Karpas-422 (cell line): ENCODE results near the gene TAF4B. TPM values are rescaled to one million over a fixed set of nuclear protein-coding genes. Genes with fewer than 3 reads are reported as not detected.
"Not testable (repeated sequence)": the region's sequence is repeated elsewhere in the genome, so short reads cannot be mapped to it uniquely, and the experiment has no call there.

Source experiments
- DNase-seq: peaks from one replicate; pipeline ENCODE4 v3.0.0-alpha.2; 2015
- H2AFZ ChIP-seq: fragments of 200-600 bp; sonication (generic); 2 replicates; pipeline ENCODE4 v1.6.1; 2014; ENCODE audit warnings: antibody characterized with exemption, low read length, mixed read lengths
- H3K27ac ChIP-seq: fragments of 200-600 bp; sonication (generic); 2 replicates; pipeline ENCODE4 v1.5.1; 2014; ENCODE audit warnings: mild to moderate bottlenecking, low read length, moderate library complexity
- H3K27me3 ChIP-seq: fragments of 200-600 bp; sonication (generic); 2 replicates; pipeline ENCODE4 v1.6.1; 2014; ENCODE audit warnings: low read length, mixed read lengths
- H3K36me3 ChIP-seq: fragments of 200-600 bp; sonication (generic); 2 replicates; pipeline ENCODE4 v1.6.1; 2014; ENCODE audit warnings: low read length, mixed read lengths; ENCODE audit not compliant: insufficient read depth
- H3K4me1 ChIP-seq: fragments of 200-600 bp; sonication (generic); 2 replicates; pipeline ENCODE4 v1.6.1; 2014; ENCODE audit warnings: mild to moderate bottlenecking, low read length, mixed read lengths
- H3K4me2 ChIP-seq: fragments of 200-600 bp; sonication (generic); 2 replicates; pipeline ENCODE4 v1.6.1; 2014; ENCODE audit warnings: low read length, low read depth, mild to moderate bottlenecking; ENCODE audit not compliant: poor library complexity, severe bottlenecking
- H3K4me3 ChIP-seq: fragments of 200-600 bp; sonication (generic); 2 replicates; pipeline ENCODE4 v1.5.1; 2014; ENCODE audit warnings: mild to moderate bottlenecking, antibody characterized with exemption, low read length, mixed read lengths
- H3K79me2 ChIP-seq: fragments of 200-600 bp; sonication (generic); 2 replicates; pipeline ENCODE4 v1.6.1; 2014; ENCODE audit warnings: mild to moderate bottlenecking, low read length, mixed read lengths
- H3K9ac ChIP-seq: fragments of 200-600 bp; sonication (generic); 2 replicates; pipeline ENCODE4 v1.6.0; 2014; ENCODE audit warnings: low read length
- H3K9me2 ChIP-seq: fragments of 200-600 bp; sonication (generic), shearing (Covaris generic); replicated peaks from 2 replicates; pipeline ENCODE4 v1.6.0; 2014; ENCODE audit warnings: mild to moderate bottlenecking, low read length, moderate library complexity; ENCODE audit not compliant: insufficient read depth
- H3K9me3 ChIP-seq: fragments of 300-700, 200-600 bp; sonication (generic); 2 replicates; pipeline ENCODE4 v1.6.1; 2014; ENCODE audit warnings: low read length, mixed read lengths
- H4K20me1 ChIP-seq: fragments of 200-600 bp; sonication (generic); 2 replicates; pipeline ENCODE4 v1.6.1; 2014; ENCODE audit warnings: mild to moderate bottlenecking, antibody characterized with exemption, low read length, low read depth; ENCODE audit not compliant: insufficient read depth
- total RNA-seq: library from RNA; depleted of rRNA; stranded (reverse); fragments of >200 nt; shearing (Covaris generic); gene quantifications from 2 replicates; pipeline ENCODE4 v1.2.3, GENCODE V29; 2014; ENCODE audit warnings: low replicate concordance

The TAF4B gene
- total RNA-seq, 1 experiment from 2014 or later, result 71.1 TPM

DNA sequence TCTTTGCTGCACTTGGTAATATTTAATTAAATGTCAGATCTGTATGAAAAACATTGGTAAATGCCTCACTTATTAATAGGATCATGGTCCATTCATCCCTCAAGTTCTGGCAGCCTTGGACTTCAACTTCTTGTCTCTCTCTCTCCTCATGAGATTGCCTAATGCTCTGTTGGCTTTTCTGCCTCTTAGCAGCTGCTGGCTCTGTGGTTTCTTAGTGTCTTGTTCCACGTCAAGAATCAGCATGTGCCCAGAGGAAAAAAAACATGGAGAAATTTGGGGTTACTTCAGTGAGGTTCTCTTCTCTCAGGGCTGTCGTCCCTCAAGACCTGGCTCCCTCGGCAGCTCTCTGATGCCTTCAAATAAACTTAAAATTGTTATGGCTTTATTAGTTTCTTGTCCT is 75.4 kb downstream of the TAF4B start:
- Histone ChIP-seq H3K79me2 (peaks cover 52% of the 10 kb centered on the region), H3K27ac (peak overlapping the region; percentile 97), H3K4me1 (peaks cover 57% of the 10 kb centered on the region), H3K9ac (no peak overlapping the region), H3K4me3 (no peak overlapping the region), H3K36me3 (peaks cover 15% of the 10 kb centered on the region; the same call in 1 of the 2 replicates), H2AFZ (no peak overlapping the region), H3K9me2 (no peaks in the 10 kb centered on the region), H3K4me2 (no peak overlapping the region), H4K20me1 (no peaks in the 10 kb centered on the region), H3K27me3 (no peaks in the 10 kb centered on the region), H3K9me3 (no peaks in the 10 kb centered on the region)
- DNase-seq, result no peak

DNA sequence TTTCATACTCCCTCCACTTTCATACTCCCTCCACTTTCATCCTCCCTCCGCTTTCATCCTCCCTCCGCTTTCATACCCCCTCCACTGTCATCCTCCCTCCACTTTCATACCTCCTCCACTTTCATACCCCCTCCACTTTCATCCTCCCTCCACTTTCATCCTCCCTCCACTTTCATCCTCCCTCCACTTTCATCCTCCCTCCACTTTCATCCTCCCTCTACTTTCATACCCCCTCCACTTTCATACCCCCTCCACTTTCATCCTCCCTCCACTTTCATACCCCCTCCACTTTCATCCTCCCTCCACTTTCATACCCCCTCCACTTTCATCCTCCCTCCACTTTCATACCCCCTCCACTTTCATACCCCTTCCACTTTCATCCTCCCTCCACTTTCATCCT is 77.0 kb downstream of the TAF4B start:
- peaks cover 60% of the 10 kb centered on the region for H3K79me2 ChIP-seq
- H3K36me3 ChIP-seq, result peaks cover 20% of the 10 kb centered on the region; the same call in 1 of the 2 replicates
- H3K4me1 ChIP-seq, result peaks cover 43% of the 10 kb centered on the region
- not testable (repeated sequence) for H3K4me3 ChIP-seq, H3K27me3 ChIP-seq, DNase-seq, H3K9ac ChIP-seq, H3K9me3 ChIP-seq, H3K4me2 ChIP-seq, H2AFZ ChIP-seq, H4K20me1 ChIP-seq, H3K9me2 ChIP-seq
- H3K27ac ChIP-seq, result 0 out of 2 replicates have a peak overlapping the region, but pooled peaks have one; percentile 41

DNA sequence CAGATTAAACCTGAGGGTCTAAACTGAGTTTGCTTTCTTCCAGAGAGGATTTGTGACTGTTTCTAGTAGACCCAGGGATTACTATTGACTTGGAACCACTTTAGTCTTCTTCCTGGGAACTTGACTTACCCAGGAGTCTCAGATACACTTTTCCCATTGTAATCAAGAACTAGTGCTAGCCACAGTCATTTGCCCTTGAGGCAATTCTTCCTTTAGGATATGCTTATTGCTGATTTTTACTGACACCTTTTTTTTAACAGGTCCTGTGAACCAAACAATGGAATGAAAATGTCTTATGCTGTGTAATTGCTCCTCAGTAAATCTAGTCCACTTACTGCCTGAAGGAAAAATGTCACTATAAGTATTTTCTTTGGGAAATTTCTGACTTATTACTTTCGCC is 78.3 kb downstream of the TAF4B start:
- Histone ChIP-seq H3K27me3 (no peaks in the 10 kb centered on the region), H3K27ac (peak overlapping the region; percentile 41), H2AFZ (no peak overlapping the region), H4K20me1 (no peaks in the 10 kb centered on the region), H3K79me2 (peaks cover 60% of the 10 kb centered on the region), H3K4me3 (no peak overlapping the region), H3K4me1 (peaks cover 34% of the 10 kb centered on the region), H3K36me3 (peaks cover 21% of the 10 kb centered on the region; the same call in 1 of the 2 replicates), H3K9me3 (no peaks in the 10 kb centered on the region), H3K9ac (no peak overlapping the region), H3K9me2 (no peaks in the 10 kb centered on the region), H3K4me2 (no peak overlapping the region)
- no peak for DNase-seq

GRCh38 chr18:26307161-26307773 is 81.0 kb downstream of the TAF4B start:
- Histone ChIP-seq H3K27me3 (no peaks in the 10 kb centered on the region), H3K9me2 (no peaks in the 10 kb centered on the region), H3K9me3 (no peaks in the 10 kb centered on the region), H3K9ac (no peak overlapping the region), H3K4me1 (peaks cover 23% of the 10 kb centered on the region), H3K4me2 (no peak overlapping the region), H4K20me1 (no peaks in the 10 kb centered on the region), H2AFZ (no peak overlapping the region), H3K79me2 (peaks cover 49% of the 10 kb centered on the region), H3K27ac (no peak overlapping the region), H3K4me3 (no peak overlapping the region), H3K36me3 (peaks cover 28% of the 10 kb centered on the region; the same call in 1 of the 2 replicates)
- DNase-seq, result peak; percentile 88

DNA sequence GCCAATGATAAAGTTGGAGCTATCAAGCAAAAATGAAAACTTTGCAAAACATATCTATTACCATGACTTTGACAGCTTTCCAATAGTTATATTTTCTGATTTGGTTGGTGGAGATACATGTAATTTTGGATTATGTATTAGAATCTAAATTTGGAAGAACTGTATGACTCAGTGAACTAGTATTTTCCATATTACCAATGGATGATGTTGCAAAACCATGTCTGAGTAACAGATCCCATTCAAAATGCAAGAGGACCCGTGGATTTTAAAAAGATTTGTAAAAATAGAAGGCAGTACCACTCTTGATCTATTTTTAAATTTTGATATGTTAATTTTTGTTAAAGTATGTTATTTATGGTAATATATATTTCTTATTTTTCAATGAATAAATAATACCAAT is 83.0 kb downstream of the TAF4B start:
- peaks cover 19% of the 10 kb centered on the region for H3K4me1 ChIP-seq
- H3K4me3 ChIP-seq, result no peak overlapping the region
- no peaks in the 10 kb centered on the region for H3K27me3 ChIP-seq
- peaks cover 37% of the 10 kb centered on the region; the same call in 1 of the 2 replicates for H3K36me3 ChIP-seq
- no peak overlapping the region for H2AFZ ChIP-seq
- peaks cover 61% of the 10 kb centered on the region for H3K79me2 ChIP-seq
- no peak overlapping the region for H3K27ac ChIP-seq
- H4K20me1 ChIP-seq, result no peaks in the 10 kb centered on the region
- H3K9ac ChIP-seq, result no peak overlapping the region
- H3K9me2 ChIP-seq, result no peaks in the 10 kb centered on the region
- H3K4me2 ChIP-seq, result no peak overlapping the region
- DNase-seq, result no peak
- no peaks in the 10 kb centered on the region for H3K9me3 ChIP-seq

- no peaks in the 10 kb centered on the region for H3K27me3 ChIP-seq
- H3K4me2 ChIP-seq, result no peak overlapping the region
Measured at GRCh38 chr18:26312199-26312598, 86.0 kb downstream of the TAF4B start.

DNA sequence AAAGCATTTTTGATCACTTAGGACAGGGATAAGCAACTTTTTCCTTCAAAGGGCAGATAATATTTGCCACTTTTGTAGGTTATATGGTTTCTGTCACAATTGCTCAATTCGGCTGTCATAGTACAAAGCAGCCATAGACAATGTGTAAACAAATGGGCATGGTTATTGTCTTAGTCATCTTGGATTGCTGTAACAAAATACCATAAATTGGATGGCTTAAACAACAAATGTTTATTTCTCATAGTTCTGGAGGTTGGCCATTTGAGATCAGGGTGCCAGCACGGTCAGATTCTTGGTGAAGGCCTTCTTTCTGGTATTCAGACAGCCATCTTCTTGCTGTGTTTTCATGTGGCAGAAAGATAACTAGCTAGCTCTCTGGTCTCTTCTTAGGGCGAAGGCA is 91.2 kb downstream of the TAF4B start:
- Histone ChIP-seq H3K79me2 (peaks cover 65% of the 10 kb centered on the region), H3K27me3 (no peaks in the 10 kb centered on the region), H2AFZ (no peak overlapping the region), H3K9me2 (no peaks in the 10 kb centered on the region), H3K9me3 (no peaks in the 10 kb centered on the region), H3K27ac (no peak overlapping the region), H3K4me2 (no peak overlapping the region), H3K36me3 (peaks cover 61% of the 10 kb centered on the region), H3K4me1 (no peaks in the 10 kb centered on the region; the same call in 1 of the 2 replicates), H3K9ac (no peak overlapping the region), H4K20me1 (no peaks in the 10 kb centered on the region), H3K4me3 (no peak overlapping the region)
- DNase-seq, result no peak

More at GRCh38 chr18:26312199-26312598, 86.0 kb downstream of the TAF4B start:
- Histone ChIP-seq H3K4me3 (no peak overlapping the region), H3K9me3 (no peaks in the 10 kb centered on the region), H4K20me1 (no peaks in the 10 kb centered on the region), H3K4me1 (peaks cover 19% of the 10 kb centered on the region), H3K79me2 (peaks cover 58% of the 10 kb centered on the region), H2AFZ (no peak overlapping the region), H3K27ac (no peak overlapping the region; the same call in 1 of the 2 replicates), H3K36me3 (peaks cover 41% of the 10 kb centered on the region; the same call in 1 of the 2 replicates), H3K9ac (no peak overlapping the region), H3K9me2 (no peaks in the 10 kb centered on the region)
- DNase-seq, result no peak

GRCh38 chr18:26320686-26321085 is 94.4 kb downstream of the TAF4B start:
- Histone ChIP-seq H3K4me2 (no peak overlapping the region), H2AFZ (no peak overlapping the region), H3K79me2 (peaks cover 74% of the 10 kb centered on the region), H3K27ac (no peak overlapping the region), H3K9ac (no peak overlapping the region), H3K9me2 (no peaks in the 10 kb centered on the region), H3K36me3 (peaks cover 70% of the 10 kb centered on the region), H3K9me3 (no peaks in the 10 kb centered on the region), H3K4me3 (no peak overlapping the region), H3K27me3 (no peaks in the 10 kb centered on the region), H3K4me1 (no peaks in the 10 kb centered on the region; the same call in 1 of the 2 replicates), H4K20me1 (no peaks in the 10 kb centered on the region)
- DNase-seq, result no peak
